Naive thymus-derived CD4-positive, alpha-beta T cell (primary cell): ENCODE measurements around the gene EYS. TPM values are rescaled to one million over a fixed set of nuclear protein-coding genes. Genes with fewer than 3 reads are reported as not detected.

Experiments used
- ATAC-seq: fragments of 150-1000 bp; cut with Tn5 transposase; 2 replicates; pipeline ENCODE4 v1.10.0; 2021; ENCODE audit warnings: mild to moderate bottlenecking, moderate library complexity
- CTCF ChIA-PET: fragments of 350-600 bp; sonication (Branson Sonifier 250); formaldehyde crosslinking; loops from one replicate; lab custom pipeline; 2021; ENCODE audit warnings: antibody characterized with exemption; lab: Charles Lee
- POLR2A ChIA-PET: fragments of 350-600 bp; sonication (Branson Sonifier 250); formaldehyde crosslinking; loops from one replicate; lab custom pipeline; 2021; ENCODE audit warnings: antibody characterized with exemption, inconsistent platforms; lab: Charles Lee
- DNase-seq, 9 donors: peaks; one replicate each; pipeline versions ENCODE4 v3.0.0 to v3.0.0-alpha.2; 2020 to 2022; ENCODE audit warnings: mixed read lengths in 1 of 9
- H3K27ac ChIP-seq: one replicate; pipeline ENCODE4 v1.7.0; 2013; ENCODE audit warnings: mild to moderate bottlenecking, low read depth, low read length, moderate library complexity
- H3K27me3 ChIP-seq, 2 donors: one replicate each; pipeline ENCODE4 v1.7.0; 2013; ENCODE audit warnings: low read length in 2 of 2, mild to moderate bottlenecking in 2 of 2, moderate library complexity in 2 of 2; ENCODE audit not compliant: control insufficient read depth in 2 of 2, insufficient read depth in 2 of 2
- H3K36me3 ChIP-seq, 3 experiments: 1 replicate in 2 of 3; 2 replicates in 1 of 3; pipeline ENCODE4 v1.7.0; 2013; ENCODE audit warnings: low read length in 3 of 3, mild to moderate bottlenecking in 3 of 3, moderate library complexity in 1 of 3; ENCODE audit not compliant: insufficient read depth in 3 of 3, control insufficient read depth in 2 of 3
- H3K4me1 ChIP-seq, 2 donors: one replicate each; pipeline ENCODE4 v1.7.0; 2013; ENCODE audit warnings: low read length in 2 of 2, mild to moderate bottlenecking in 2 of 2, moderate library complexity in 1 of 2; ENCODE audit not compliant: control insufficient read depth in 2 of 2, insufficient read depth in 2 of 2
- H3K4me3 ChIP-seq: 2 replicates; pipeline ENCODE4 v1.7.0; 2013; ENCODE audit warnings: mild to moderate bottlenecking, low read length
- H3K9me3 ChIP-seq, 3 experiments: 1 replicate in 2 of 3; 2 replicates in 1 of 3; pipeline ENCODE4 v1.7.0; 2013; ENCODE audit warnings: low read length in 3 of 3; ENCODE audit not compliant: control insufficient read depth in 2 of 3
- H3K27ac Mint-ChIP-seq, 9 donors: one replicate each; pipeline ENCODE4 v1.8.0; 2020 to 2022; ENCODE audit warnings: mixed read lengths in 9 of 9, mild to moderate bottlenecking in 8 of 9, moderate library complexity in 5 of 9, inconsistent platforms in 2 of 9
- H3K27me3 Mint-ChIP-seq, 5 donors: one replicate each; pipeline ENCODE4 v1.8.0; 2021 to 2022; ENCODE audit warnings: mixed read lengths in 5 of 5, mild to moderate bottlenecking in 1 of 5
- H3K36me3 Mint-ChIP-seq, 5 donors: one replicate each; pipeline ENCODE4 v1.8.0; 2020 to 2022; ENCODE audit warnings: mixed read lengths in 5 of 5, mild to moderate bottlenecking in 3 of 5, inconsistent platforms in 1 of 5
- H3K4me1 Mint-ChIP-seq, 7 donors: one replicate each; pipeline ENCODE4 v1.8.0; 2020 to 2022; ENCODE audit warnings: mixed read lengths in 7 of 7, mild to moderate bottlenecking in 3 of 7, inconsistent platforms in 1 of 7
- H3K4me3 Mint-ChIP-seq, 10 donors: one replicate each; pipeline ENCODE4 v1.8.0; 2020 to 2022; ENCODE audit warnings: mild to moderate bottlenecking in 10 of 10, mixed read lengths in 10 of 10, moderate library complexity in 6 of 10, inconsistent platforms in 2 of 10
- H3K9me3 Mint-ChIP-seq, 11 donors: one replicate each; pipeline ENCODE4 v1.8.0; 2020 to 2022; ENCODE audit warnings: mixed read lengths in 11 of 11, mild to moderate bottlenecking in 4 of 11, inconsistent platforms in 1 of 11, moderate library complexity in 1 of 11
- intact Hi-C, 2 donors: fragments of 100-400 bp; cut with micrococcal nuclease; formaldehyde crosslinking; loops; one replicate each; pipeline ENCODE4 v1.15.1; 2023
- polyA plus RNA-seq, 2 donors: library from polyadenylated mRNA; unstranded; fragments of 300-500 nt; fragmentation: Illumina TruSeq; gene quantifications; one replicate each; pipeline ENCODE4 v1.2.3, GENCODE V29; 2021
- total RNA-seq, 6 experiments: library from RNA in 5 of 6; stranded (reverse) in 5 of 6; gene quantifications; 1 replicate in 5 of 6; 2 replicates in 1 of 6; pipeline ENCODE4 v1.2.3 and lab custom pipeline; 2021 to 2026

Gene EYS
- total and polyA plus RNA-seq, 7 experiments from 2014 or later, result 0.07 to 0.21 (median 0.13) TPM; not detected in 4

- ATAC-seq (no peak), DNase-seq (no peak)
- H3K27me3 Mint-ChIP-seq, result peaks cover 0 to 3% (median 0%) of the 10 kb centered on the region in 5 donors
- intact Hi-C loops, result no loop called here
- Histone ChIP-seq H3K27me3 (no peaks in the 10 kb centered on the region), H3K9me3 (no peaks in the 10 kb centered on the region), H3K4me3 (no peak overlapping the region), H3K4me1 (no peaks in the 10 kb centered on the region), H3K27ac (no peak overlapping the region), H3K36me3 (no peaks in the 10 kb centered on the region)
- peaks cover 0 to 17% (median 7%) of the 10 kb centered on the region in 11 donors for H3K9me3 Mint-ChIP-seq
- no peak overlapping the region for H3K27ac Mint-ChIP-seq
- H3K36me3 Mint-ChIP-seq, result no peaks in the 10 kb centered on the region
- H3K4me3 Mint-ChIP-seq, result no peak overlapping the region
- ChIA-PET POLR2A (no interaction called here), CTCF (no interaction called here)
- no peaks in the 10 kb centered on the region for H3K4me1 Mint-ChIP-seq
These were observed 1700.8 kb downstream of the EYS start for GRCh38 chr6:64006246-64006645.

- H3K36me3 ChIP-seq, result no peaks in the 10 kb centered on the region
- Mint-ChIP-seq H3K4me3 (no peak overlapping the region), H3K4me1 (no peaks in the 10 kb centered on the region), H3K36me3 (no peaks in the 10 kb centered on the region), H3K27me3 (no peaks in the 10 kb centered on the region), H3K27ac (no peak overlapping the region), H3K9me3 (peaks cover 0 to 11% (median 4%) of the 10 kb centered on the region in 11 donors)
- intact Hi-C loops, result no loop called here
- DNase-seq (no peak), ATAC-seq (no peak)
- CTCF ChIA-PET, result no interaction called here
- H3K9me3 ChIP-seq, result no peaks in the 10 kb centered on the region
- no peak overlapping the region for H3K27ac ChIP-seq
- H3K4me1 ChIP-seq, result no peaks in the 10 kb centered on the region
- no peaks in the 10 kb centered on the region for H3K27me3 ChIP-seq
- no peak overlapping the region for H3K4me3 ChIP-seq
- POLR2A ChIA-PET, result no interaction called here
These were observed 1706.1 kb downstream of the EYS start for GRCh38 chr6:64000818-64001491.

GRCh38 chr6:63999613-64000012 is 1707.4 kb downstream of the EYS start:
- H3K9me3 ChIP-seq, result no peaks in the 10 kb centered on the region
- Mint-ChIP-seq H3K36me3 (no peaks in the 10 kb centered on the region), H3K9me3 (peaks cover 0 to 8% (median 2%) of the 10 kb centered on the region in 11 donors), H3K4me3 (no peak overlapping the region), H3K4me1 (no peaks in the 10 kb centered on the region), H3K27ac (no peak overlapping the region), H3K27me3 (no peaks in the 10 kb centered on the region)
- ChIA-PET CTCF (no interaction called here), POLR2A (no interaction called here)
- intact Hi-C loops, result no loop called here
- no peaks in the 10 kb centered on the region for H3K36me3 ChIP-seq
- no peak overlapping the region for H3K4me3 ChIP-seq
- H3K27ac ChIP-seq, result no peak overlapping the region
- H3K27me3 ChIP-seq, result no peaks in the 10 kb centered on the region
- ATAC-seq (no peak), DNase-seq (no peak)
- H3K4me1 ChIP-seq, result no peaks in the 10 kb centered on the region

GRCh38 chr6:63998991-63999390 is 1708.0 kb downstream of the EYS start:
- Histone ChIP-seq H3K27me3 (no peaks in the 10 kb centered on the region), H3K9me3 (no peaks in the 10 kb centered on the region), H3K4me3 (no peak overlapping the region), H3K36me3 (no peaks in the 10 kb centered on the region), H3K27ac (no peak overlapping the region), H3K4me1 (no peaks in the 10 kb centered on the region)
- ATAC-seq (no peak), DNase-seq (no peak)
- POLR2A ChIA-PET, result no interaction called here
- no peaks in the 10 kb centered on the region for H3K4me1 Mint-ChIP-seq
- H3K9me3 Mint-ChIP-seq, result peaks cover 0 to 4% (median 2%) of the 10 kb centered on the region in 11 donors
- H3K27ac Mint-ChIP-seq, result no peak overlapping the region
- CTCF ChIA-PET, result no interaction called here
- no peak overlapping the region for H3K4me3 Mint-ChIP-seq
- H3K27me3 Mint-ChIP-seq, result no peaks in the 10 kb centered on the region
- intact Hi-C loops, result no loop called here
- H3K36me3 Mint-ChIP-seq, result no peaks in the 10 kb centered on the region

- ChIA-PET CTCF (no interaction called here), POLR2A (no interaction called here)
- intact Hi-C loops, result no loop called here
- no peak for DNase-seq
- no peaks in the 10 kb centered on the region for H3K27me3 Mint-ChIP-seq
- H3K4me3 Mint-ChIP-seq, result no peak overlapping the region
- no peak for ATAC-seq
- Histone ChIP-seq H3K27ac (no peak overlapping the region), H3K4me3 (no peak overlapping the region), H3K4me1 (no peaks in the 10 kb centered on the region), H3K9me3 (no peaks in the 10 kb centered on the region), H3K36me3 (no peaks in the 10 kb centered on the region), H3K27me3 (no peaks in the 10 kb centered on the region)
- no peaks in the 10 kb centered on the region for H3K4me1 Mint-ChIP-seq
- peaks cover 0 to 3% (median 0%) of the 10 kb centered on the region in 11 donors for H3K9me3 Mint-ChIP-seq
- H3K27ac Mint-ChIP-seq, result no peak overlapping the region
- H3K36me3 Mint-ChIP-seq, result no peaks in the 10 kb centered on the region
These were observed 1709.3 kb downstream of the EYS start for GRCh38 chr6:63997734-63998133.

- ChIA-PET POLR2A (no interaction called here), CTCF (no interaction called here)
- H3K4me3 Mint-ChIP-seq, result no peak overlapping the region
- Histone ChIP-seq H3K27me3 (no peaks in the 10 kb centered on the region), H3K4me3 (no peak overlapping the region), H3K27ac (no peak overlapping the region), H3K9me3 (no peaks in the 10 kb centered on the region), H3K36me3 (no peaks in the 10 kb centered on the region), H3K4me1 (no peaks in the 10 kb centered on the region)
- no peak overlapping the region for H3K27ac Mint-ChIP-seq
- intact Hi-C loops, result no loop called here
- no peak for ATAC-seq
- H3K4me1 Mint-ChIP-seq, result no peaks in the 10 kb centered on the region
- H3K9me3 Mint-ChIP-seq, result peaks cover 0 to 4% (median 0%) of the 10 kb centered on the region in 11 donors
- no peaks in the 10 kb centered on the region for H3K36me3 Mint-ChIP-seq
- H3K27me3 Mint-ChIP-seq, result no peaks in the 10 kb centered on the region
- no peak for DNase-seq
These were observed 1709.8 kb downstream of the EYS start for GRCh38 chr6:63997221-63997620.

GRCh38 chr6:63985223-63985622 is 1721.8 kb downstream of the EYS start:
- CTCF ChIA-PET, result no interaction called here
- H3K4me1 ChIP-seq, result no peaks in the 10 kb centered on the region
- H3K36me3 ChIP-seq, result no peaks in the 10 kb centered on the region
- H3K36me3 Mint-ChIP-seq, result no peaks in the 10 kb centered on the region
- H3K27ac Mint-ChIP-seq, result no peak overlapping the region
- peaks cover 0 to 9% (median 0%) of the 10 kb centered on the region in 5 donors for H3K27me3 Mint-ChIP-seq
- POLR2A ChIA-PET, result no interaction called here
- peaks cover 0 to 4% of the 10 kb centered on the region in 2 donors for H3K27me3 ChIP-seq
- no peak overlapping the region for H3K4me3 Mint-ChIP-seq
- H3K9me3 ChIP-seq, result no peaks in the 10 kb centered on the region
- no peak overlapping the region for H3K27ac ChIP-seq
- no peak overlapping the region for H3K4me3 ChIP-seq
- ATAC-seq (no peak), DNase-seq (no peak)
- H3K4me1 Mint-ChIP-seq, result no peaks in the 10 kb centered on the region
- peaks cover 0 to 6% (median 0%) of the 10 kb centered on the region in 11 donors for H3K9me3 Mint-ChIP-seq
- intact Hi-C loops, result no loop called here
